ENCODE measurements around the gene CAMK4. TPM values are rescaled to one million over a fixed set of nuclear protein-coding genes. Genes with fewer than 3 reads are reported as not detected.

Gene CAMK4
- polyA plus RNA-seq, 1 donor from 2014 or later, result 16.6 TPM

DNA sequence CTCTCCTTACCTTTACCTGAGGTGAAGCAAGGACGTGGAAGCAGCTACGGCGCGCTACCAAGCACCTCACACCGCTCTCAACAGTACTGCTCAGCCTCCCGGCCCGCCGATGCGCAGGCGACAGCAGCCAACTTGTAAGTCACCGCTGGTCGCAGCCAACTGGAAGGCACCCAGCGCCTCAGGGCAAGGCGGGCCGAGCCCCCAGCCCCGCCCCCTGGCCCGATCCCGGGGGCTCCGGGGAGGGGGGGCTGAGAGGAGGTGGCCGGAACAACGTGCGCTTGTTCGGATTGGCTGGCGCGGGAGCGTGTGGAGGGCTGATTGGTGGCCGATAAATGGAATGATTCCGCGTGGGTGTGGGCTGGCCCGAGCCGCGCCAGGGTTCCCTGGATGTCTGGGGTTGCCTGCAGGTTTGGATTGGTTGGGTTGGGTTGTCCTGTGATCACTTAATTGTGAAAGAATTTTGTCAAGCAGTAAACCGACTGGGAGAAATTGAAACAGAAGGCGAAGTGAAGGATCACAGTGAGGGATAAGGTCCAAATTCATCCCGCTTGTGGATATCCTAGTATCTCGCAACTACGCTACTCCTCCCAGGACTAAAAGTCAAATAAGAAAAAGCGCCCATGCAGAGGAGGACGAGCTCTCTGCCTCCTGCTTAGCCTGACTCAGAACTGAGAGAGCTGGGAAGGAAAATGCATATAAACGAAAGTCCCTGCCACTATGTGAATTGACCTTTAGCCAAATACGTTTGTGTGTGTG, 288.4 kb downstream of the CAMK4 start, which contains the start of gene STARD4:
Gene STARD4, minus strand, starts transcription at position 161 of the 756 bp plus-strand sequence. CDS start 5,102 bp downstream, outside the sequence.
- Histone ChIP-seq H4K20me1 (ENCODE audit: insufficient read depth) (no peaks in the 10 kb centered on the region), H2AFZ (ENCODE audit: low read depth, low read length) (peak within 1 kb of the TSS; percentile 80)

DNA sequence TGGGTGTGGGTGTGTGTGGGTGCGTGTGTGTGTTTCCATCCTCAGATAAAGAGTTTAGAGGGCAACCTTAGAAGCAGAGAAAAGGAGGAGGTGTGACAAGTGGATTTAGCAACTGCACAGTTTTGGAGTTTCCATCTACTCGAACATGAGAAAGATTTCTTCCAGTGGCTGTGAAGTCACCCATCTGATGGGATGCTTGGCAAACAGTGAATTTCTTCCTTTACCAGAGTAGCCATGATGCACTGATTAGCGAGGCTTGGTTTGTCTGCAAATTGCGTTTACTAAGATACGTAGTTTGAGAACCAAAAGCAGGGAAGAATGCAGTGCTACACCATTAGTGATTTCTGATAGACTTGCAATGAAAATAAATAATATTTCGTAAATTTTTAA, 288.9 kb downstream of the CAMK4 start:
- H3K9me2 ChIP-seq (ENCODE audit: insufficient read depth, low read length), result no peaks in the 10 kb centered on the region
- TF ChIP-seq, protein P1, sequence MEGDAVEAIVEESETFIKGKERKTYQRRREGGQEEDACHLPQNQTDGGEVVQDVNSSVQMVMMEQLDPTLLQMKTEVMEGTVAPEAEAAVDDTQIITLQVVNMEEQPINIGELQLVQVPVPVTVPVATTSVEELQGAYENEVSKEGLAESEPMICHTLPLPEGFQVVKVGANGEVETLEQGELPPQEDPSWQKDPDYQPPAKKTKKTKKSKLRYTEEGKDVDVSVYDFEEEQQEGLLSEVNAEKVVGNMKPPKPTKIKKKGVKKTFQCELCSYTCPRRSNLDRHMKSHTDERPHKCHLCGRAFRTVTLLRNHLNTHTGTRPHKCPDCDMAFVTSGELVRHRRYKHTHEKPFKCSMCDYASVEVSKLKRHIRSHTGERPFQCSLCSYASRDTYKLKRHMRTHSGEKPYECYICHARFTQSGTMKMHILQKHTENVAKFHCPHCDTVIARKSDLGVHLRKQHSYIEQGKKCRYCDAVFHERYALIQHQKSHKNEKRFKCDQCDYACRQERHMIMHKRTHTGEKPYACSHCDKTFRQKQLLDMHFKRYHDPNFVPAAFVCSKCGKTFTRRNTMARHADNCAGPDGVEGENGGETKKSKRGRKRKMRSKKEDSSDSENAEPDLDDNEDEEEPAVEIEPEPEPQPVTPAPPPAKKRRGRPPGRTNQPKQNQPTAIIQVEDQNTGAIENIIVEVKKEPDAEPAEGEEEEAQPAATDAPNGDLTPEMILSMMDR (IDR thresholded peaks at IDR 0.05; ENCODE audit: poor library complexity, severe bottlenecking), result no peak
- no peak for TF ChIP-seq MXI1 (conservative IDR thresholded peaks at IDR 0.05; ENCODE audit: poor library complexity, severe bottlenecking)
- no peak for TF ChIP-seq EZH2 (IDR thresholded peaks at IDR 0.05; ENCODE audit: borderline replicate concordance, insufficient read depth, low read length, poor library complexity, severe bottlenecking)
- no peak for TF ChIP-seq RAD21 (conservative IDR thresholded peaks at IDR 0.05)
- no peak for TF ChIP-seq EP300 (conservative IDR thresholded peaks at IDR 0.05; ENCODE audit: poor library complexity, severe bottlenecking)
- no peak for TF ChIP-seq POLR2AphosphoS5 (IDR thresholded peaks at IDR 0.05)
- TF ChIP-seq SMC3 (conservative IDR thresholded peaks at IDR 0.05; ENCODE audit: poor library complexity), result no peak
- TF ChIP-seq, protein P2, sequence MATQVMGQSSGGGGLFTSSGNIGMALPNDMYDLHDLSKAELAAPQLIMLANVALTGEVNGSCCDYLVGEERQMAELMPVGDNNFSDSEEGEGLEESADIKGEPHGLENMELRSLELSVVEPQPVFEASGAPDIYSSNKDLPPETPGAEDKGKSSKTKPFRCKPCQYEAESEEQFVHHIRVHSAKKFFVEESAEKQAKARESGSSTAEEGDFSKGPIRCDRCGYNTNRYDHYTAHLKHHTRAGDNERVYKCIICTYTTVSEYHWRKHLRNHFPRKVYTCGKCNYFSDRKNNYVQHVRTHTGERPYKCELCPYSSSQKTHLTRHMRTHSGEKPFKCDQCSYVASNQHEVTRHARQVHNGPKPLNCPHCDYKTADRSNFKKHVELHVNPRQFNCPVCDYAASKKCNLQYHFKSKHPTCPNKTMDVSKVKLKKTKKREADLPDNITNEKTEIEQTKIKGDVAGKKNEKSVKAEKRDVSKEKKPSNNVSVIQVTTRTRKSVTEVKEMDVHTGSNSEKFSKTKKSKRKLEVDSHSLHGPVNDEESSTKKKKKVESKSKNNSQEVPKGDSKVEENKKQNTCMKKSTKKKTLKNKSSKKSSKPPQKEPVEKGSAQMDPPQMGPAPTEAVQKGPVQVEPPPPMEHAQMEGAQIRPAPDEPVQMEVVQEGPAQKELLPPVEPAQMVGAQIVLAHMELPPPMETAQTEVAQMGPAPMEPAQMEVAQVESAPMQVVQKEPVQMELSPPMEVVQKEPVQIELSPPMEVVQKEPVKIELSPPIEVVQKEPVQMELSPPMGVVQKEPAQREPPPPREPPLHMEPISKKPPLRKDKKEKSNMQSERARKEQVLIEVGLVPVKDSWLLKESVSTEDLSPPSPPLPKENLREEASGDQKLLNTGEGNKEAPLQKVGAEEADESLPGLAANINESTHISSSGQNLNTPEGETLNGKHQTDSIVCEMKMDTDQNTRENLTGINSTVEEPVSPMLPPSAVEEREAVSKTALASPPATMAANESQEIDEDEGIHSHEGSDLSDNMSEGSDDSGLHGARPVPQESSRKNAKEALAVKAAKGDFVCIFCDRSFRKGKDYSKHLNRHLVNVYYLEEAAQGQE (IDR thresholded peaks at IDR 0.05; ENCODE audit: borderline replicate concordance), result no peak
- no peak for TF ChIP-seq TAF1 (IDR thresholded peaks at IDR 0.05; ENCODE audit: low read depth)
- peak overlapping the region; percentile 78 for H3K4me2 ChIP-seq (ENCODE audit: low read length)
- peak overlapping the region; percentile 93 for H3K27ac ChIP-seq (ENCODE audit: low read length)
- H4K20me1 ChIP-seq (ENCODE audit: insufficient read depth), result no peaks in the 10 kb centered on the region
- H3K27me3 ChIP-seq (ENCODE audit: insufficient read depth, low read depth, low read length), result no peaks in the 10 kb centered on the region
- no peaks in the 10 kb centered on the region for H3K36me3 ChIP-seq (ENCODE audit: insufficient read depth, low read length)
- H3F3A ChIP-seq (ENCODE audit: insufficient read depth, low read length, poor library complexity, severe bottlenecking), result peaks cover 3% of the 10 kb centered on the region
- H3K9ac ChIP-seq (ENCODE audit: low read length), result peak overlapping the region; percentile 78
- H3K9me3 ChIP-seq (ENCODE audit: low read length), result no peaks in the 10 kb centered on the region
- H3K4me3 ChIP-seq (ENCODE audit: low read length), result peak overlapping the region; percentile 83
- peak overlapping the region; percentile 80 for H2AFZ ChIP-seq (ENCODE audit: low read depth, low read length)
- peaks cover 38% of the 10 kb centered on the region for H3K79me2 ChIP-seq (replicated peaks; ENCODE audit: insufficient read depth, low read length)

More for the DNA sequence above, 288.4 kb downstream of the CAMK4 start, which contains the start of gene STARD4:
- peaks cover 3% of the 10 kb centered on the region for H3F3A ChIP-seq (ENCODE audit: insufficient read depth, low read length, poor library complexity, severe bottlenecking)
- no peaks in the 10 kb centered on the region for H3K36me3 ChIP-seq (ENCODE audit: insufficient read depth, low read length)
- peak within 1 kb of the TSS; percentile 78 for H3K4me2 ChIP-seq (ENCODE audit: low read length)
- H3K9me2 ChIP-seq (ENCODE audit: insufficient read depth, low read length), result no peaks in the 10 kb centered on the region
- no peaks in the 10 kb centered on the region for H3K27me3 ChIP-seq (ENCODE audit: insufficient read depth, low read depth, low read length)
- TF ChIP-seq POLR2AphosphoS5 (IDR thresholded peaks at IDR 0.05) (peak; percentile 89), RAD21 (conservative IDR thresholded peaks at IDR 0.05) (peak; percentile 47), MXI1 (conservative IDR thresholded peaks at IDR 0.05; ENCODE audit: poor library complexity, severe bottlenecking) (peak; percentile 74), EP300 (conservative IDR thresholded peaks at IDR 0.05; ENCODE audit: poor library complexity, severe bottlenecking) (peak; percentile 66), TAF1 (IDR thresholded peaks at IDR 0.05; ENCODE audit: low read depth) (peak; percentile 69), SMC3 (conservative IDR thresholded peaks at IDR 0.05; ENCODE audit: poor library complexity) (no peak)
- TF ChIP-seq, protein P2 (IDR thresholded peaks at IDR 0.05; ENCODE audit: borderline replicate concordance), result peak; percentile 54
- TF ChIP-seq, protein P1 (IDR thresholded peaks at IDR 0.05; ENCODE audit: poor library complexity, severe bottlenecking), result no peak
- H3K4me3 ChIP-seq (ENCODE audit: low read length), result peak within 1 kb of the TSS; percentile 83
- H3K27ac ChIP-seq (ENCODE audit: low read length), result peak within 1 kb of the TSS; percentile 93
- H3K9ac ChIP-seq (ENCODE audit: low read length), result peak within 1 kb of the TSS; percentile 78
- no peaks in the 10 kb centered on the region for H3K9me3 ChIP-seq (ENCODE audit: low read length)
- H3K79me2 ChIP-seq (replicated peaks; ENCODE audit: insufficient read depth, low read length), result peaks cover 44% of the 10 kb centered on the region

Data from neural cell (in vitro differentiated cells).